ENCODE results near the gene DUSP8.
"Not testable (repeated sequence)": the region's sequence is repeated elsewhere in the genome, so short reads cannot be mapped to it uniquely, and the experiment has no call there.

The DUSP8 gene

GRCh38 chr11:1581976-1582375 lies 9.9 kb upstream of the DUSP8 start:
- no peak overlapping the region for H3K4me3 ChIP-seq (ENCODE audit: low read length, poor library complexity, severe bottlenecking)
- no peak for TF ChIP-seq CTCF (conservative IDR thresholded peaks at IDR 0.05; ENCODE audit: low read length)
- no peak for TF ChIP-seq EZH2phosphoT487 (IDR thresholded peaks at IDR 0.05; ENCODE audit: borderline replicate concordance)
- no peaks in the 10 kb centered on the region for H3K4me1 ChIP-seq (ENCODE audit: insufficient read depth, low read length, poor library complexity, severe bottlenecking)
- no peaks in the 10 kb centered on the region for H3K79me2 ChIP-seq (ENCODE audit: insufficient read depth, low read length)
- H3F3A ChIP-seq (ENCODE audit: low read depth), result no peaks in the 10 kb centered on the region
- H3K9ac ChIP-seq (ENCODE audit: low read depth, low read length, poor library complexity, severe bottlenecking), result no peak overlapping the region
- peaks cover 5% of the 10 kb centered on the region; the same call in 1 of the 2 replicates for H3K9me3 ChIP-seq (ENCODE audit: insufficient read depth, low read depth, low read length)
- no peak overlapping the region for H2AFZ ChIP-seq (ENCODE audit: low read length)
- H3K4me2 ChIP-seq (ENCODE audit: low read depth, low read length, poor library complexity, severe bottlenecking), result no peak overlapping the region
- H3K36me3 ChIP-seq (ENCODE audit: insufficient read depth, low read length), result no peaks in the 10 kb centered on the region
- no peaks in the 10 kb centered on the region for H3K9me2 ChIP-seq (replicated peaks; ENCODE audit: low read depth, low read length)
- no peaks in the 10 kb centered on the region for H4K20me1 ChIP-seq (ENCODE audit: insufficient read depth, low read length, poor library complexity, severe bottlenecking)
- H3K27me3 ChIP-seq (ENCODE audit: insufficient read depth, low read length, poor library complexity, severe bottlenecking), result no peaks in the 10 kb centered on the region

DNA sequence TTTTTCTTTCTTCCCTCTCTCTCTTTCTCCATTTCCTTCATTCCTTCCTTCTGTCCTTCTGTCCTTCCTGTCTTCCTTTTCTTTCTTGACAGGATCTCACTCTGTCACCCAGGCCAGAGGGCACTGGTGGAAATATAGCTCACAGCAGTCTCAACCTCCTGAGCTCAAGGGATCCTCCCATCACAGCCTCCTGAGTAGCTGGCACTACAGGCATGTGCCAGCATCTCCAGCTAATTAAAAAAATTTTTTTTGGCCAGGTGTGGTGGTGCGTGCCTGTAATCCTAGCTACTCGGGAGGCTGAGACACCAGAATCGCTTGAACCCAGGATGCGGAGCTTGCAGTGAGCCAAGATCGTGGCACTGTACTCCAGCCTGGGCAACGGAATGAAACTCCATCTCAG lies 4.8 kb upstream of the DUSP8 start:
- H3K79me2 ChIP-seq (ENCODE audit: insufficient read depth, low read length), result no peaks in the 10 kb centered on the region
- no peak for TF ChIP-seq EZH2phosphoT487 (IDR thresholded peaks at IDR 0.05; ENCODE audit: borderline replicate concordance)
- TF ChIP-seq CTCF (conservative IDR thresholded peaks at IDR 0.05; ENCODE audit: low read length), result no peak
- no peaks in the 10 kb centered on the region for H3F3A ChIP-seq (ENCODE audit: low read depth)
- H3K36me3 ChIP-seq (ENCODE audit: insufficient read depth, low read length), result no peaks in the 10 kb centered on the region
- no peak overlapping the region for H3K4me2 ChIP-seq (ENCODE audit: low read depth, low read length, poor library complexity, severe bottlenecking)
- H2AFZ ChIP-seq (ENCODE audit: low read length), result no peak overlapping the region
- H3K9ac ChIP-seq (ENCODE audit: low read depth, low read length, poor library complexity, severe bottlenecking), result no peak overlapping the region
- H3K9me2 ChIP-seq (replicated peaks; ENCODE audit: low read depth, low read length), result no peaks in the 10 kb centered on the region
- no peaks in the 10 kb centered on the region for H3K4me1 ChIP-seq (ENCODE audit: insufficient read depth, low read length, poor library complexity, severe bottlenecking)
- H3K4me3 ChIP-seq (ENCODE audit: low read length, poor library complexity, severe bottlenecking), result no peak overlapping the region
- no peaks in the 10 kb centered on the region for H4K20me1 ChIP-seq (ENCODE audit: insufficient read depth, low read length, poor library complexity, severe bottlenecking)
- no peaks in the 10 kb centered on the region for H3K27me3 ChIP-seq (ENCODE audit: insufficient read depth, low read length, poor library complexity, severe bottlenecking)
- H3K9me3 ChIP-seq (ENCODE audit: insufficient read depth, low read depth, low read length), result peaks cover 5% of the 10 kb centered on the region; the same call in 1 of the 2 replicates

DNA sequence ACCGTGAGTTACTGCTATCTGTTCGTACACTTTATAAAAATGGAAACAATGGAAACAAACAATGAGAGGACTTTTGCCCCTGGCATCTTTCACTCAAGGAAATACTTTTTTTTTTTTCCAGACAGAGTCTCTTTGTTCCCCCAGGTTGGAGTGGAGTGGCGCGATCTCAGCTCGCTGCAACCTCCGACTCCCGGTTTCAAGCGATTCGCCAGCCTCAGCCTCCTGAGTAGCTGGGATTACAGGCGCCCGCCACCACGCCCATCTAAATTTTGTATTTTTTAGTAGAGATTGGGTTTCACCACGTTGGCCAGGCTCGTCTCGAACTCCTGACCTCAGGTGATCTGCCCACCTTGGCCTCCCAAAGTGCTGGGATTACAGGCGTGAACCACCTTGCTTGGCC lies 3.7 kb upstream of the DUSP8 start:
- not testable (repeated sequence) for H3K27me3 ChIP-seq (ENCODE audit: insufficient read depth, low read length, poor library complexity, severe bottlenecking)

DNA sequence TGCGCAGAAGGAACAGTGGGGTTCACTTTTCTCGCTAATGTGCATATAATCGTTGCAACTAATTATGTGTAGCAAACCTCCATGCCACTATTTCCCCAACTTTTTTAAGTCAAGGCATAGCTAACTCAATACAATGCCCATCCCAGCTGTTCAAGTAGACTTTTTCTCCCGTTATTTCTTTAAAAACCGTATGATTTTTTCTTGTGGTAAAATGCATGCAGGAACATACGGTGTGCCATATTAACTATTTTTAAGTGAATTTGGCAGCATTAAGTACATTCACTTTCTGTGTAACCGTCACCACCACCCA lies 2.8 kb upstream of the DUSP8 start:
- Histone ChIP-seq H3K9me3 (ENCODE audit: insufficient read depth, low read depth, low read length) (no peaks in the 10 kb centered on the region), H3F3A (ENCODE audit: low read depth) (no peaks in the 10 kb centered on the region), H3K79me2 (ENCODE audit: insufficient read depth, low read length) (no peaks in the 10 kb centered on the region), H3K36me3 (ENCODE audit: insufficient read depth, low read length) (no peaks in the 10 kb centered on the region), H3K4me3 (ENCODE audit: low read length, poor library complexity, severe bottlenecking) (no peak overlapping the region), H4K20me1 (ENCODE audit: insufficient read depth, low read length, poor library complexity, severe bottlenecking) (no peaks in the 10 kb centered on the region), H3K9ac (ENCODE audit: low read depth, low read length, poor library complexity, severe bottlenecking) (no peak overlapping the region), H3K27me3 (ENCODE audit: insufficient read depth, low read length, poor library complexity, severe bottlenecking) (no peaks in the 10 kb centered on the region), H2AFZ (ENCODE audit: low read length) (no peak overlapping the region), H3K9me2 (replicated peaks; ENCODE audit: low read depth, low read length) (no peaks in the 10 kb centered on the region), H3K4me2 (ENCODE audit: low read depth, low read length, poor library complexity, severe bottlenecking) (no peak overlapping the region), H3K4me1 (ENCODE audit: insufficient read depth, low read length, poor library complexity, severe bottlenecking) (no peaks in the 10 kb centered on the region)
- TF ChIP-seq CTCF (conservative IDR thresholded peaks at IDR 0.05; ENCODE audit: low read length) (no peak), EZH2phosphoT487 (IDR thresholded peaks at IDR 0.05; ENCODE audit: borderline replicate concordance) (no peak)

More for the DNA sequence above, 3.7 kb upstream of the DUSP8 start:
- H3F3A ChIP-seq (ENCODE audit: low read depth); H3K9me2 ChIP-seq (replicated peaks; ENCODE audit: low read depth, low read length); H3K4me1 ChIP-seq (ENCODE audit: insufficient read depth, low read length, poor library complexity, severe bottlenecking); H4K20me1 ChIP-seq (ENCODE audit: insufficient read depth, low read length, poor library complexity, severe bottlenecking); H3K4me3 ChIP-seq (ENCODE audit: low read length, poor library complexity, severe bottlenecking); H3K36me3 ChIP-seq (ENCODE audit: insufficient read depth, low read length); H2AFZ ChIP-seq (ENCODE audit: low read length); H3K9ac ChIP-seq (ENCODE audit: low read depth, low read length, poor library complexity, severe bottlenecking); H3K4me2 ChIP-seq (ENCODE audit: low read depth, low read length, poor library complexity, severe bottlenecking); H3K9me3 ChIP-seq (ENCODE audit: insufficient read depth, low read depth, low read length); H3K79me2 ChIP-seq (ENCODE audit: insufficient read depth, low read length): not testable (repeated sequence)
